GM23338 (cell line): ENCODE data around the gene PTPRN2. TPM values are rescaled to one million over a fixed set of nuclear protein-coding genes. Genes with fewer than 3 reads are reported as not detected.

ENCODE experiments used
- ATAC-seq: fragments of 200-7000 bp; cut with Tn5 transposase; 3 replicates; pipeline ENCODE4 v1.9.1; 2020
- DNase-seq: peaks from one replicate; pipeline ENCODE4 v3.0.0-alpha.2; 2015; ENCODE audit warnings: low spot score
- H2AFZ ChIP-seq: fragments of 200-600 bp; sonication (generic); 2 replicates; pipeline ENCODE4 v1.8.0; 2016; ENCODE audit warnings: antibody characterized with exemption, mild to moderate bottlenecking, moderate library complexity
- H3F3A ChIP-seq: fragments of 200-600 bp; sonication (generic); replicated peaks from 2 replicates; pipeline ENCODE4 v1.8.0; 2017; ENCODE audit warnings: antibody characterized with exemption, mixed run types, low read depth
- H3K27ac ChIP-seq: fragments of 200-600 bp; sonication (generic); 2 replicates; pipeline ENCODE4 v1.6.1; 2016; ENCODE audit warnings: low read depth
- H3K27me3 ChIP-seq: fragments of 200-600 bp; sonication (generic); 2 replicates; pipeline ENCODE4 v1.8.0; 2016; ENCODE audit warnings: mild to moderate bottlenecking, mixed run types, moderate library complexity; ENCODE audit not compliant: insufficient read depth
- H3K36me3 ChIP-seq: fragments of 200-600 bp; sonication (generic); 2 replicates; pipeline ENCODE4 v1.8.0; 2016; ENCODE audit warnings: mild to moderate bottlenecking; ENCODE audit not compliant: insufficient read depth
- H3K4me1 ChIP-seq: fragments of 200-600 bp; sonication (generic); 2 replicates; pipeline ENCODE4 v1.8.0; 2016; ENCODE audit warnings: mild to moderate bottlenecking, moderate library complexity; ENCODE audit not compliant: insufficient read depth
- H3K4me2 ChIP-seq: fragments of 200-600 bp; sonication (generic); 2 replicates; pipeline ENCODE4 v1.7.1; 2017; ENCODE audit warnings: mixed run types
- H3K4me3 ChIP-seq: fragments of 200-600 bp; sonication (generic); 2 replicates; pipeline ENCODE4 v1.6.1; 2016; ENCODE audit warnings: mixed run types
- H3K79me2 ChIP-seq: fragments of 200-600 bp; sonication (generic); replicated peaks from 2 replicates; pipeline ENCODE4 v1.8.0; 2017; ENCODE audit warnings: mild to moderate bottlenecking; ENCODE audit not compliant: insufficient read depth
- H3K9me2 ChIP-seq: fragments of 200-600 bp; sonication (generic); 2 replicates; pipeline ENCODE4 v1.8.0; 2017; ENCODE audit not compliant: insufficient read depth
- H4K20me1 ChIP-seq: fragments of 200-600 bp; sonication (generic); replicated peaks from 2 replicates; pipeline ENCODE4 v1.8.0; 2017; ENCODE audit warnings: mild to moderate bottlenecking; ENCODE audit not compliant: insufficient read depth
- H3K27ac Mint-ChIP-seq: 2 replicates; pipeline ENCODE4 v1.8.0; 2020; ENCODE audit warnings: inconsistent platforms, mild to moderate bottlenecking, moderate library complexity, mixed read lengths
- H3K27me3 Mint-ChIP-seq: 3 replicates; pipeline ENCODE4 v1.8.0; 2022; ENCODE audit warnings: low read depth, mild to moderate bottlenecking, moderate library complexity, mixed read lengths, inconsistent platforms; ENCODE audit not compliant: insufficient read depth, poor library complexity
- H3K36me3 Mint-ChIP-seq: 3 replicates; pipeline ENCODE4 v1.8.0; 2021; ENCODE audit warnings: low read depth, mild to moderate bottlenecking, inconsistent platforms, moderate library complexity, mixed read lengths
- H3K4me1 Mint-ChIP-seq: 3 replicates; pipeline ENCODE4 v1.8.0; 2020; ENCODE audit warnings: mild to moderate bottlenecking, inconsistent platforms, mixed read lengths
- H3K4me3 Mint-ChIP-seq: 3 replicates; pipeline ENCODE4 v1.8.0; 2021; ENCODE audit warnings: moderate library complexity, mild to moderate bottlenecking, inconsistent platforms, mixed read lengths
- H3K9me3 Mint-ChIP-seq: 3 replicates; pipeline ENCODE4 v1.8.0; 2020; ENCODE audit warnings: moderate library complexity, mild to moderate bottlenecking, inconsistent platforms, mixed read lengths
- ETS1 ChIP-seq: IDR thresholded peaks from 2 replicates; pipeline ENCODE4 v1.6.1; 2016; ENCODE audit warnings: antibody characterized with exemption
- EZH2 ChIP-seq: fragments of 200-600 bp; sonication (generic); IDR thresholded peaks from one replicate; pipeline ENCODE4 v1.8.0; 2017; ENCODE audit warnings: antibody characterized with exemption, mild to moderate bottlenecking, low read depth; ENCODE audit not compliant: unreplicated experiment
- NANOG ChIP-seq: IDR thresholded peaks from 2 replicates; pipeline ENCODE4 v1.6.1; 2016; ENCODE audit warnings: antibody characterized with exemption, borderline replicate concordance
- POLR2AphosphoS5 ChIP-seq: IDR thresholded peaks from 2 replicates; pipeline ENCODE4 v1.6.1; 2016; ENCODE audit warnings: antibody characterized with exemption, low read depth
- REST ChIP-seq: IDR thresholded peaks from one replicate; pipeline ENCODE4 v1.6.1; 2018; ENCODE audit warnings: antibody characterized with exemption; ENCODE audit not compliant: unreplicated experiment
- STAT1 ChIP-seq: IDR thresholded peaks from one replicate; pipeline ENCODE4 v1.6.1; 2016; ENCODE audit warnings: antibody characterized with exemption; ENCODE audit not compliant: unreplicated experiment
- ZNF114 ChIP-seq: fragments of 250-450 bp; sonication (Bioruptor Pico); IDR thresholded peaks from 2 replicates; pipeline ENCODE4 v1.5.0; 2020; ENCODE audit warnings: mild to moderate bottlenecking, moderate library complexity
- ZNF331 ChIP-seq: fragments of 250-450 bp; sonication (Bioruptor Pico); IDR thresholded peaks from 2 replicates; pipeline ENCODE4 v1.5.0; 2020; ENCODE audit warnings: low read depth, mild to moderate bottlenecking, moderate library complexity
- polyA plus RNA-seq: library from polyadenylated mRNA; unstranded; fragments of >200 nt; fragmentation: Nextera tagmentation; extraction: Ambion mirVana; gene quantifications from 2 replicates; pipeline ENCODE4 v1.2.1, GENCODE V29; 2016
- total RNA-seq: library from RNA; depleted of rRNA; stranded (reverse); fragments of >200 nt; shearing (Covaris generic); gene quantifications from 2 replicates; pipeline ENCODE4 v1.2.3, GENCODE V29; 2014
- TF ChIP-seq, protein P1 (sequence below), 2 experiments: fragments of 200-600 bp in 1 of 2; sonication (generic) in 1 of 2; conservative IDR thresholded peaks; 2 replicates each; pipeline versions ENCODE4 v1.5.1 to v1.6.1; 2016 to 2017; ENCODE audit warnings: antibody characterized with exemption in 2 of 2, low read depth in 2 of 2, mild to moderate bottlenecking in 2 of 2, moderate library complexity in 1 of 2

PTPRN2 gene
- total and polyA plus RNA-seq, 2 experiments from 2014 or later, result 0.87 to 4.0 TPM

- TF ChIP-seq, protein P1, sequence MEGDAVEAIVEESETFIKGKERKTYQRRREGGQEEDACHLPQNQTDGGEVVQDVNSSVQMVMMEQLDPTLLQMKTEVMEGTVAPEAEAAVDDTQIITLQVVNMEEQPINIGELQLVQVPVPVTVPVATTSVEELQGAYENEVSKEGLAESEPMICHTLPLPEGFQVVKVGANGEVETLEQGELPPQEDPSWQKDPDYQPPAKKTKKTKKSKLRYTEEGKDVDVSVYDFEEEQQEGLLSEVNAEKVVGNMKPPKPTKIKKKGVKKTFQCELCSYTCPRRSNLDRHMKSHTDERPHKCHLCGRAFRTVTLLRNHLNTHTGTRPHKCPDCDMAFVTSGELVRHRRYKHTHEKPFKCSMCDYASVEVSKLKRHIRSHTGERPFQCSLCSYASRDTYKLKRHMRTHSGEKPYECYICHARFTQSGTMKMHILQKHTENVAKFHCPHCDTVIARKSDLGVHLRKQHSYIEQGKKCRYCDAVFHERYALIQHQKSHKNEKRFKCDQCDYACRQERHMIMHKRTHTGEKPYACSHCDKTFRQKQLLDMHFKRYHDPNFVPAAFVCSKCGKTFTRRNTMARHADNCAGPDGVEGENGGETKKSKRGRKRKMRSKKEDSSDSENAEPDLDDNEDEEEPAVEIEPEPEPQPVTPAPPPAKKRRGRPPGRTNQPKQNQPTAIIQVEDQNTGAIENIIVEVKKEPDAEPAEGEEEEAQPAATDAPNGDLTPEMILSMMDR (conservative IDR thresholded peaks at IDR 0.05; ENCODE audit: low read depth in 2 of 2), result no peak
- no peak for TF ChIP-seq ETS1
- TF ChIP-seq POLR2AphosphoS5, result no peak
- TF ChIP-seq REST, result no peak
- TF ChIP-seq STAT1, result no peak
- no peak for TF ChIP-seq NANOG
- TF ChIP-seq ZNF114, result no peak
Observed at GRCh38 chr7:158537516-158537882, 50.1 kb downstream of the PTPRN2 start (continued).

DNA sequence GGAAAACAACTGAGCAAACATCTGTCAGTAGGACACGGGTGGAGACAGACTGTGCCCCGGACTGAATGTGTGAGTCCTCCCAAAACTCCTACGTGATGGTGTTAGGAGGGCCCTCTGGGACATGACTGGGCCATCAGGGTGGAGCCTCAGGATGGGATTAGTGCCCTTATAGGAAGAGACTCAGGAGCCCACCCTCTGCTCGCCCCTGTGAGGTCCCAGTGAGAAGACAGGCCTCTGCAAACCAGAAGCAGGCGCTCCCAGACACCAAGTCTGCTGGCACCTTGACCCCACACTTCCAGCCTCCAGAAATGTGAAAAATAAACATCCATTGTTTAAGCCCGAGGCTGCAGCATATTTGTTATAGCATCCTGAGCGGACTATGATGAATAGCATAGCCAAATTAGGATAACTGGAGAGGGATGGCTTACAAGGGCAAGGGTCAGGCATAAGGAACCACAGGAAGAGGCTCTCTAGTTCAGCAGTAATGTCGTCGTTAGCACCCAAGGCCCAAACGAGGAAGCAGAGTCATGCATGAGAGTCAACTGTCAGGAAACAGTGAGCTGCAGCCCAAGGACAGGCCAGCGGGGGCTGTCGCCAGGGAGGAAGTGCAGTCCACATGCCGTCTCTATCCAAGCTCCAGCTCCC lies 50.6 kb downstream of the PTPRN2 start:
- Mint-ChIP-seq H3K4me1 (peaks cover 11% of the 10 kb centered on the region), H3K27ac (no peak overlapping the region), H3K36me3 (peaks cover 32% of the 10 kb centered on the region), H3K4me3 (no peak overlapping the region), H3K9me3 (peaks cover 86% of the 10 kb centered on the region), H3K27me3 (peaks cover 13% of the 10 kb centered on the region)
- no peaks in the 10 kb centered on the region for H3K27me3 ChIP-seq
- ATAC-seq (peak; percentile 43), DNase-seq (no peak)
- H3K4me1 ChIP-seq, result peaks cover 4% of the 10 kb centered on the region; the same call in 1 of the 2 replicates
- H3K79me2 ChIP-seq, result no peaks in the 10 kb centered on the region
- TF ChIP-seq EZH2, result no peak
- no peak for TF ChIP-seq ZNF331 (CRISPR knock-in tag)
- H3K36me3 ChIP-seq, result no peaks in the 10 kb centered on the region
- H2AFZ ChIP-seq, result no peak overlapping the region
- H4K20me1 ChIP-seq, result no peaks in the 10 kb centered on the region
- 0 out of 2 replicates have a peak, but pooled peaks cover 2% of the 10 kb centered on the region for H3F3A ChIP-seq
- H3K4me3 ChIP-seq, result no peak overlapping the region
- H3K9me2 ChIP-seq, result no peaks in the 10 kb centered on the region
- H3K4me2 ChIP-seq, result no peak overlapping the region
- H3K27ac ChIP-seq, result no peak overlapping the region
